Left lung (tissue), 10 donors: ENCODE measurements around the gene CROCC2. TPM values are rescaled to one million over a fixed set of nuclear protein-coding genes. Genes with fewer than 3 reads are reported as not detected.

Experiments
- ATAC-seq: fragments of 200-7000 bp; cut with Tn5 transposase; one replicate; pipeline ENCODE4 v1.9.1; 2020; ENCODE audit warnings: moderate library complexity
- DNase-seq, 4 donors: peaks; one replicate each; pipeline ENCODE4 v3.0.0-alpha.2; 2013 to 2020
- H3K27ac ChIP-seq, 2 donors: fragments of 200-600 bp; sonication (generic) in 1 of 2; one replicate each; pipeline versions ENCODE4 v1.5.0 to v1.8.0; 2020 to 2021
- H3K27me3 ChIP-seq, 2 donors: fragments of 200-600 bp; sonication (generic) in 1 of 2; one replicate each; pipeline versions ENCODE4 v1.5.0 to v1.8.0; 2020 to 2021
- H3K36me3 ChIP-seq, 2 donors: fragments of 200-600 bp; sonication (generic) in 1 of 2; one replicate each; pipeline versions ENCODE4 v1.5.0 to v1.8.0; 2020 to 2021
- H3K4me1 ChIP-seq, 2 donors: fragments of 200-600 bp; one replicate each; pipeline ENCODE4 v1.8.0; 2021
- H3K4me3 ChIP-seq, 2 donors: fragments of 200-600 bp; sonication (generic) in 1 of 2; one replicate each; pipeline versions ENCODE4 v1.5.0 to v1.8.0; 2020 to 2021; ENCODE audit warnings: mild to moderate bottlenecking in 1 of 2
- H3K9me3 ChIP-seq, 2 donors: fragments of 200-600 bp; sonication (generic) in 1 of 2; one replicate each; pipeline versions ENCODE4 v1.5.0 to v1.8.0; 2020 to 2021
- CTCF ChIP-seq, 2 donors: fragments of 200-600 bp; sonication (generic) in 1 of 2; IDR thresholded peaks; one replicate each; pipeline versions ENCODE4 v1.5.0 to v1.8.0; 2021; ENCODE audit warnings: antibody characterized with exemption in 2 of 2
- intact Hi-C, 2 donors: fragments of 100-400 bp; cut with DNase I; formaldehyde crosslinking; loops; one replicate each; pipeline versions ENCODE4 v1.11.2 to v1.14.2; 2022
- polyA plus RNA-seq, 6 donors: library from polyadenylated mRNA; unstranded; fragments of 120-200 nt; gene quantifications; one replicate each; pipeline ENCODE4 v1.2.1, GENCODE V29; 2013; ENCODE audit not compliant: insufficient read length in 6 of 6
- total RNA-seq, 2 donors: library from RNA; stranded (reverse); fragmentation: NEBNext Ultra II Directional; extraction: Animal tissue kit (Norgen Biotek cat#: 25700); gene quantifications; one replicate each; pipeline ENCODE4 v1.2.1, GENCODE V29; 2021
- donor health status: DM: no; HTN: yes; CAD: no.
- donor health status: DM: no; HTN: no; CAD: no.

The CROCC2 gene
- total and polyA plus RNA-seq, 8 donors, result 0.32 to 4.4 (median 2.3) TPM

GRCh38 chr2:240958366-240959213 is 52.5 kb downstream of the CROCC2 start:
- intact Hi-C loops, result no loop called here
- DNase-seq, result peak in 2 of 4 donors; percentile 31 to 71
- no peak for TF ChIP-seq CTCF (IDR thresholded peaks at IDR 0.05)
- no peak for ATAC-seq
- Histone ChIP-seq H3K4me3 (no peak overlapping the region), H3K36me3 (no peaks in the 10 kb centered on the region), H3K27me3 (peaks cover 0 to 13% of the 10 kb centered on the region in 2 donors), H3K27ac (no peak overlapping the region), H3K9me3 (no peaks in the 10 kb centered on the region), H3K4me1 (peaks cover 0 to 19% of the 10 kb centered on the region in 2 donors)

- peaks cover 0 to 13% of the 10 kb centered on the region in 2 donors for H3K27me3 ChIP-seq
- no peaks in the 10 kb centered on the region for H3K9me3 ChIP-seq
- intact Hi-C loops, result no loop called here
- H3K36me3 ChIP-seq, result no peaks in the 10 kb centered on the region
- ATAC-seq (no peak), DNase-seq (peak in 2 of 4 donors; percentile 30 to 72)
- no peak overlapping the region for H3K27ac ChIP-seq
- TF ChIP-seq CTCF (IDR thresholded peaks at IDR 0.05), result no peak
- H3K4me1 ChIP-seq, result peaks cover 0 to 19% of the 10 kb centered on the region in 2 donors
- no peak overlapping the region for H3K4me3 ChIP-seq
Observed at GRCh38 chr2:240959214-240959940, 53.2 kb downstream of the CROCC2 start.

- ATAC-seq (no peak), DNase-seq (peak in 2 of 4 donors; percentile 31 to 73)
- H3K27ac ChIP-seq, result peak overlapping the region in 1 of 2 donors; percentile 39
- no peaks in the 10 kb centered on the region for H3K9me3 ChIP-seq
- intact Hi-C loops, result no loop called here
- H3K36me3 ChIP-seq, result no peaks in the 10 kb centered on the region
- H3K4me1 ChIP-seq, result peaks cover 0 to 20% of the 10 kb centered on the region in 2 donors
- no peak overlapping the region for H3K4me3 ChIP-seq
- TF ChIP-seq CTCF (IDR thresholded peaks at IDR 0.05), result no peak
- H3K27me3 ChIP-seq, result peaks cover 0 to 12% of the 10 kb centered on the region in 2 donors
Observed at GRCh38 chr2:240959941-240960308, 53.8 kb downstream of the CROCC2 start.

- no peaks in the 10 kb centered on the region for H3K9me3 ChIP-seq
- H3K27me3 ChIP-seq, result peaks cover 0 to 7% of the 10 kb centered on the region in 2 donors
- no peak overlapping the region for H3K4me3 ChIP-seq
- H3K36me3 ChIP-seq, result no peaks in the 10 kb centered on the region
- peaks cover 0 to 25% of the 10 kb centered on the region in 2 donors for H3K4me1 ChIP-seq
- no peak for TF ChIP-seq CTCF (IDR thresholded peaks at IDR 0.05)
- ATAC-seq, result peak; percentile 64
- intact Hi-C loops, result no loop called here
- H3K27ac ChIP-seq, result peak overlapping the region in 1 of 2 donors; percentile 39
- peak; percentile 66 to 96 (median 84) for DNase-seq
Observed at GRCh38 chr2:240960309-240960970, 54.3 kb downstream of the CROCC2 start.
